ENCODE measurements around the gene MYRFL. TPM values are rescaled to one million over a fixed set of nuclear protein-coding genes. Genes with fewer than 3 reads are reported as not detected.
"Not testable (repeated sequence)": the region's sequence is repeated elsewhere in the genome, so short reads cannot be mapped to it uniquely, and the experiment has no call there.

MYRFL gene
- total RNA-seq, 1 experiment from 2014 or later, result 1.3 TPM

DNA sequence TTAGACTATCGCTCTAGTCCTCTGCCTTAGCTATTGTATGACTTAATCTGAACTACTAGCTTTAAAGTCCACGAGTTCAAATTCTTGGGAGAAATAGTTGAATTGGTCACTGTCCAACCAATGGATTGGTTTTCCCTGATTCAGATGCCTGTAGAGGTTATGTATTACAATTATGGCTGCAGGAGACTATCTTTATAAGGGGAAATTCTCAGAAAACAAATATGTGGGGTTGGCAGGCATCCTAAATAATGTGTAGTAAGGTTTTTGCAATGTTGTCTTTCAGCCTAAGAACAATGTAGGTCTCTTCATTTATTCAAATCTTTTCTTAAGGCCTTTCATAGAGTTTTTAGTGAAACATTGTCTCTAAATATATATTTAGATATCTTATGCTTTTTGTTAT lies 26.9 kb downstream of the MYRFL start:
- DNase-seq (ENCODE audit: low spot score) (no peak), ATAC-seq (no peak)
- ChIA-PET POLR2A (no interaction called here), CTCF (no interaction called here)
- peaks cover 36% of the 10 kb centered on the region for H3K36me3 Mint-ChIP-seq
- TF ChIP-seq NFYB (CRISPR knock-in tag; conservative IDR thresholded peaks at IDR 0.05; ENCODE audit: low read depth) (no peak), HMGA2 (CRISPR knock-in tag; IDR thresholded peaks at IDR 0.05) (no peak), RELA (CRISPR knock-in tag; IDR thresholded peaks at IDR 0.05; ENCODE audit: borderline replicate concordance) (no peak)
- TF ChIP-seq, protein P1, sequence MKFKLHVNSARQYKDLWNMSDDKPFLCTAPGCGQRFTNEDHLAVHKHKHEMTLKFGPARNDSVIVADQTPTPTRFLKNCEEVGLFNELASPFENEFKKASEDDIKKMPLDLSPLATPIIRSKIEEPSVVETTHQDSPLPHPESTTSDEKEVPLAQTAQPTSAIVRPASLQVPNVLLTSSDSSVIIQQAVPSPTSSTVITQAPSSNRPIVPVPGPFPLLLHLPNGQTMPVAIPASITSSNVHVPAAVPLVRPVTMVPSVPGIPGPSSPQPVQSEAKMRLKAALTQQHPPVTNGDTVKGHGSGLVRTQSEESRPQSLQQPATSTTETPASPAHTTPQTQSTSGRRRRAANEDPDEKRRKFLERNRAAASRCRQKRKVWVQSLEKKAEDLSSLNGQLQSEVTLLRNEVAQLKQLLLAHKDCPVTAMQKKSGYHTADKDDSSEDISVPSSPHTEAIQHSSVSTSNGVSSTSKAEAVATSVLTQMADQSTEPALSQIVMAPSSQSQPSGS (CRISPR knock-in tag; IDR thresholded peaks at IDR 0.05; ENCODE audit: borderline replicate concordance, low read depth), result no peak
- TF ChIP-seq, protein P2, sequence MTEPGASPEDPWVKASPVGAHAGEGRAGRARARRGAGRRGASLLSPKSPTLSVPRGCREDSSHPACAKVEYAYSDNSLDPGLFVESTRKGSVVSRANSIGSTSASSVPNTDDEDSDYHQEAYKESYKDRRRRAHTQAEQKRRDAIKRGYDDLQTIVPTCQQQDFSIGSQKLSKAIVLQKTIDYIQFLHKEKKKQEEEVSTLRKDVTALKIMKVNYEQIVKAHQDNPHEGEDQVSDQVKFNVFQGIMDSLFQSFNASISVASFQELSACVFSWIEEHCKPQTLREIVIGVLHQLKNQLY (CRISPR knock-in tag; IDR thresholded peaks at IDR 0.05), result no peak
- TF ChIP-seq, protein P3, sequence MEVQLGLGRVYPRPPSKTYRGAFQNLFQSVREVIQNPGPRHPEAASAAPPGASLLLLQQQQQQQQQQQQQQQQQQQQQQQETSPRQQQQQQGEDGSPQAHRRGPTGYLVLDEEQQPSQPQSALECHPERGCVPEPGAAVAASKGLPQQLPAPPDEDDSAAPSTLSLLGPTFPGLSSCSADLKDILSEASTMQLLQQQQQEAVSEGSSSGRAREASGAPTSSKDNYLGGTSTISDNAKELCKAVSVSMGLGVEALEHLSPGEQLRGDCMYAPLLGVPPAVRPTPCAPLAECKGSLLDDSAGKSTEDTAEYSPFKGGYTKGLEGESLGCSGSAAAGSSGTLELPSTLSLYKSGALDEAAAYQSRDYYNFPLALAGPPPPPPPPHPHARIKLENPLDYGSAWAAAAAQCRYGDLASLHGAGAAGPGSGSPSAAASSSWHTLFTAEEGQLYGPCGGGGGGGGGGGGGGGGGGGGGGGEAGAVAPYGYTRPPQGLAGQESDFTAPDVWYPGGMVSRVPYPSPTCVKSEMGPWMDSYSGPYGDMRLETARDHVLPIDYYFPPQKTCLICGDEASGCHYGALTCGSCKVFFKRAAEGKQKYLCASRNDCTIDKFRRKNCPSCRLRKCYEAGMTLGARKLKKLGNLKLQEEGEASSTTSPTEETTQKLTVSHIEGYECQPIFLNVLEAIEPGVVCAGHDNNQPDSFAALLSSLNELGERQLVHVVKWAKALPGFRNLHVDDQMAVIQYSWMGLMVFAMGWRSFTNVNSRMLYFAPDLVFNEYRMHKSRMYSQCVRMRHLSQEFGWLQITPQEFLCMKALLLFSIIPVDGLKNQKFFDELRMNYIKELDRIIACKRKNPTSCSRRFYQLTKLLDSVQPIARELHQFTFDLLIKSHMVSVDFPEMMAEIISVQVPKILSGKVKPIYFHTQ (CRISPR knock-in tag; IDR thresholded peaks at IDR 0.05), result no peak
- TF ChIP-seq, protein P4, sequence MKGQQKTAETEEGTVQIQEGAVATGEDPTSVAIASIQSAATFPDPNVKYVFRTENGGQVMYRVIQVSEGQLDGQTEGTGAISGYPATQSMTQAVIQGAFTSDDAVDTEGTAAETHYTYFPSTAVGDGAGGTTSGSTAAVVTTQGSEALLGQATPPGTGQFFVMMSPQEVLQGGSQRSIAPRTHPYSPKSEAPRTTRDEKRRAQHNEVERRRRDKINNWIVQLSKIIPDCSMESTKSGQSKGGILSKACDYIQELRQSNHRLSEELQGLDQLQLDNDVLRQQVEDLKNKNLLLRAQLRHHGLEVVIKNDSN (CRISPR knock-in tag; IDR thresholded peaks at IDR 0.05), result no peak
- H3K27ac Mint-ChIP-seq, result no peak overlapping the region
- H3K4me1 Mint-ChIP-seq, result no peaks in the 10 kb centered on the region
- no peaks in the 10 kb centered on the region for H3K27me3 Mint-ChIP-seq (ENCODE audit: low read depth)
- H3K9me3 Mint-ChIP-seq, result peaks cover 39% of the 10 kb centered on the region
- H3K4me3 Mint-ChIP-seq, result no peak overlapping the region

DNA sequence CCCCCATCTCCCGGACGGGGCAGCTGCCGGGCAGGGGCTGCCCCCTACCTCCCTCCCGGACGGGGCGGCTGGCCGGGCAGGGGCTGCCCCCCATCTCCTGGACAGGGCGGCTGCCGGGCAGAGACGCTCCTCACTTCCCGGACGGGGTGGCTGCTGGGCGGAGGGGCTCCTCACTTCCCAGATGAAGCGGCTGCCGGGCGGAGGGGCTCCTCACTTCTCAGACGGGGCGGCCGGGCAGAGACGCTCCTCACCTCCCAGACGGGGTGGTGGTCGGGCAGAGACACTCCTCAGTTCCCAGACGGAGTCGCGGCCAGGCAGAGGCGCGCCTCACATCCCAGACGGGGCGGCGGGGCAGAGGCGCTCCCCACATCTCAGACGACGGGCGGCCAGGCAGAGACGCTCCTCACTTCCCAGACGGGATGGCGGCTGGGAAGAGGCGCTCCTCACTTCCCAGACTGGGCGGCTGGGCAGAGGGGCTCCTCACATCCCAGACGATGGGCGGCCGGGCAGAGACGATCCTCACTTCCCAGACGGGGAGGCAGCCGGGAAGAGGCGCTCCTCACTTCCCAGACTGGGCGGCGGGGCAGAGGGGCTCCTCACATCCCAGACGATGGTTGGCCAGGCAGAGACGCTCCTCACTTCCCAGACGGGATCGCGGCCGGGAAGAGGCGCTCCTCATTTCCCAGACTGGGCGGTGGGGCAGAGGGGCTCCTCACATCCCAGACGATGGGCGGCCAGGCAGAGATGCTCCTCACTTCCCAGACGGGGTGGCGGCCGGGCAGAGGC lies 28.3 kb downstream of the MYRFL start:
- ATAC-seq; DNase-seq (ENCODE audit: low spot score); H3K27ac Mint-ChIP-seq; H3K4me1 Mint-ChIP-seq; H3K27me3 Mint-ChIP-seq (ENCODE audit: low read depth); CTCF ChIA-PET; POLR2A ChIA-PET; H3K4me3 Mint-ChIP-seq: not testable (repeated sequence)
- Mint-ChIP-seq H3K36me3 (peaks cover 36% of the 10 kb centered on the region), H3K9me3 (peaks cover 44% of the 10 kb centered on the region)

DNA sequence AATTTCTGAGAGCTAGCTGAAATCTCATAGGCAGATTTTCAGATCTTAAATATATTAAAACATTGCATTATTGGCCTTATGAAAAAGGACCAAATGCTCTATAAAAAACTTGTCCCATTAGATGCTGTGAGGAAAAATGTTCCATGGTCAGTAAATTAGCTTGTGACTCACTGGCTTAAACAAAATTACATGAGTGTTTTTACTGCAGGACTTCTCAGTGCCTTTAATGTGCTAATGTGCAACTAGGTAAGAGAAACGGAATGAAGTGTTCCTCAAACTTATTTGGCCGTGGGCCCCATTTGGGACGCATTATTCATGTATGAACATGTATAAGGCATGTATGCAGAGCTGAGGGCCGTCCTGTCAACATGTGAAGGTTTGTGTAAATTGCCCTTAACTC lies 41.7 kb downstream of the MYRFL start:
- no peaks in the 10 kb centered on the region for H3K4me1 Mint-ChIP-seq
- H3K4me3 Mint-ChIP-seq, result no peak overlapping the region
- no peak for DNase-seq (ENCODE audit: low spot score)
- no peak overlapping the region for H3K27ac Mint-ChIP-seq
- ChIA-PET POLR2A (no interaction called here), CTCF (interaction anchor here (0.9 kb wide), 1 partner anchor 711 kb away, joined by 3 read pairs; no protein-coding TSS in a partner anchor)
- no peaks in the 10 kb centered on the region for H3K36me3 Mint-ChIP-seq
- no peak for ATAC-seq
- 0 out of 2 replicates have a peak, but pooled peaks cover 4% of the 10 kb centered on the region for H3K27me3 Mint-ChIP-seq (ENCODE audit: low read depth)
- H3K9me3 Mint-ChIP-seq, result no peaks in the 10 kb centered on the region
- TF ChIP-seq, protein P5, sequence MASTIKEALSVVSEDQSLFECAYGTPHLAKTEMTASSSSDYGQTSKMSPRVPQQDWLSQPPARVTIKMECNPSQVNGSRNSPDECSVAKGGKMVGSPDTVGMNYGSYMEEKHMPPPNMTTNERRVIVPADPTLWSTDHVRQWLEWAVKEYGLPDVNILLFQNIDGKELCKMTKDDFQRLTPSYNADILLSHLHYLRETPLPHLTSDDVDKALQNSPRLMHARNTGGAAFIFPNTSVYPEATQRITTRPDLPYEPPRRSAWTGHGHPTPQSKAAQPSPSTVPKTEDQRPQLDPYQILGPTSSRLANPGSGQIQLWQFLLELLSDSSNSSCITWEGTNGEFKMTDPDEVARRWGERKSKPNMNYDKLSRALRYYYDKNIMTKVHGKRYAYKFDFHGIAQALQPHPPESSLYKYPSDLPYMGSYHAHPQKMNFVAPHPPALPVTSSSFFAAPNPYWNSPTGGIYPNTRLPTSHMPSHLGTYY (CRISPR knock-in tag; IDR thresholded peaks at IDR 0.05), result no peak
- no peak for TF ChIP-seq FOXP1 (CRISPR knock-in tag; IDR thresholded peaks at IDR 0.05; ENCODE audit: borderline replicate concordance)
- TF ChIP-seq TEAD1 (CRISPR knock-in tag; IDR thresholded peaks at IDR 0.05), result no peak
- TF ChIP-seq, protein P6, sequence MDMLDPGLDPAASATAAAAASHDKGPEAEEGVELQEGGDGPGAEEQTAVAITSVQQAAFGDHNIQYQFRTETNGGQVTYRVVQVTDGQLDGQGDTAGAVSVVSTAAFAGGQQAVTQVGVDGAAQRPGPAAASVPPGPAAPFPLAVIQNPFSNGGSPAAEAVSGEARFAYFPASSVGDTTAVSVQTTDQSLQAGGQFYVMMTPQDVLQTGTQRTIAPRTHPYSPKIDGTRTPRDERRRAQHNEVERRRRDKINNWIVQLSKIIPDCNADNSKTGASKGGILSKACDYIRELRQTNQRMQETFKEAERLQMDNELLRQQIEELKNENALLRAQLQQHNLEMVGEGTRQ (CRISPR knock-in tag; IDR thresholded peaks at IDR 0.05), result no peak
- TF ChIP-seq, protein P7, sequence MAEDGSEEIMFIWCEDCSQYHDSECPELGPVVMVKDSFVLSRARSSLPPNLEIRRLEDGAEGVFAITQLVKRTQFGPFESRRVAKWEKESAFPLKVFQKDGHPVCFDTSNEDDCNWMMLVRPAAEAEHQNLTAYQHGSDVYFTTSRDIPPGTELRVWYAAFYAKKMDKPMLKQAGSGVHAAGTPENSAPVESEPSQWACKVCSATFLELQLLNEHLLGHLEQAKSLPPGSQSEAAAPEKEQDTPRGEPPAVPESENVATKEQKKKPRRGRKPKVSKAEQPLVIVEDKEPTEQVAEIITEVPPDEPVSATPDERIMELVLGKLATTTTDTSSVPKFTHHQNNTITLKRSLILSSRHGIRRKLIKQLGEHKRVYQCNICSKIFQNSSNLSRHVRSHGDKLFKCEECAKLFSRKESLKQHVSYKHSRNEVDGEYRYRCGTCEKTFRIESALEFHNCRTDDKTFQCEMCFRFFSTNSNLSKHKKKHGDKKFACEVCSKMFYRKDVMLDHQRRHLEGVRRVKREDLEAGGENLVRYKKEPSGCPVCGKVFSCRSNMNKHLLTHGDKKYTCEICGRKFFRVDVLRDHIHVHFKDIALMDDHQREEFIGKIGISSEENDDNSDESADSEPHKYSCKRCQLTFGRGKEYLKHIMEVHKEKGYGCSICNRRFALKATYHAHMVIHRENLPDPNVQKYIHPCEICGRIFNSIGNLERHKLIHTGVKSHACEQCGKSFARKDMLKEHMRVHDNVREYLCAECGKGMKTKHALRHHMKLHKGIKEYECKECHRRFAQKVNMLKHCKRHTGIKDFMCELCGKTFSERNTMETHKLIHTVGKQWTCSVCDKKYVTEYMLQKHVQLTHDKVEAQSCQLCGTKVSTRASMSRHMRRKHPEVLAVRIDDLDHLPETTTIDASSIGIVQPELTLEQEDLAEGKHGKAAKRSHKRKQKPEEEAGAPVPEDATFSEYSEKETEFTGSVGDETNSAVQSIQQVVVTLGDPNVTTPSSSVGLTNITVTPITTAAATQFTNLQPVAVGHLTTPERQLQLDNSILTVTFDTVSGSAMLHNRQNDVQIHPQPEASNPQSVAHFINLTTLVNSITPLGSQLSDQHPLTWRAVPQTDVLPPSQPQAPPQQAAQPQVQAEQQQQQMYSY (CRISPR knock-in tag; IDR thresholded peaks at IDR 0.05), result no peak
- TF ChIP-seq NR1H2 (CRISPR knock-in tag; IDR thresholded peaks at IDR 0.05), result no peak
- TF ChIP-seq, protein P8, sequence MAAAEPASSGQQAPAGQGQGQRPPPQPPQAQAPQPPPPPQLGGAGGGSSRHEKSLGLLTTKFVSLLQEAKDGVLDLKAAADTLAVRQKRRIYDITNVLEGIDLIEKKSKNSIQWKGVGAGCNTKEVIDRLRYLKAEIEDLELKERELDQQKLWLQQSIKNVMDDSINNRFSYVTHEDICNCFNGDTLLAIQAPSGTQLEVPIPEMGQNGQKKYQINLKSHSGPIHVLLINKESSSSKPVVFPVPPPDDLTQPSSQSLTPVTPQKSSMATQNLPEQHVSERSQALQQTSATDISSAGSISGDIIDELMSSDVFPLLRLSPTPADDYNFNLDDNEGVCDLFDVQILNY (CRISPR knock-in tag; IDR thresholded peaks at IDR 0.05), result no peak
- TF ChIP-seq, protein P9, sequence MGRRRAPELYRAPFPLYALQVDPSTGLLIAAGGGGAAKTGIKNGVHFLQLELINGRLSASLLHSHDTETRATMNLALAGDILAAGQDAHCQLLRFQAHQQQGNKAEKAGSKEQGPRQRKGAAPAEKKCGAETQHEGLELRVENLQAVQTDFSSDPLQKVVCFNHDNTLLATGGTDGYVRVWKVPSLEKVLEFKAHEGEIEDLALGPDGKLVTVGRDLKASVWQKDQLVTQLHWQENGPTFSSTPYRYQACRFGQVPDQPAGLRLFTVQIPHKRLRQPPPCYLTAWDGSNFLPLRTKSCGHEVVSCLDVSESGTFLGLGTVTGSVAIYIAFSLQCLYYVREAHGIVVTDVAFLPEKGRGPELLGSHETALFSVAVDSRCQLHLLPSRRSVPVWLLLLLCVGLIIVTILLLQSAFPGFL (CRISPR knock-in tag; IDR thresholded peaks at IDR 0.05; ENCODE audit: borderline replicate concordance), result no peak
- TF ChIP-seq PRRX2 (CRISPR knock-in tag; IDR thresholded peaks at IDR 0.05), result no peak

All from WTC11 (cell line).